OCI-LY1 (cell line): ENCODE results near the gene MFF.

ENCODE experiments used
- H2AFZ ChIP-seq: fragments of 200-600 bp; sonication (generic), shearing (Covaris generic); 2 replicates; pipeline ENCODE4 v1.6.0; 2014; ENCODE audit warnings: antibody characterized with exemption, mild to moderate bottlenecking, low read length
- H3F3A ChIP-seq: fragments of 200-600 bp; sonication (generic), shearing (Covaris generic); 2 replicates; pipeline ENCODE4 v1.6.0; 2014; ENCODE audit warnings: mild to moderate bottlenecking, antibody characterized with exemption, low read length, moderate library complexity; ENCODE audit not compliant: insufficient read depth
- H3K27ac ChIP-seq: fragments of 200-600 bp; sonication (generic); 2 replicates; pipeline ENCODE4 v1.5.1; 2014; ENCODE audit warnings: low read length, mixed run types, mild to moderate bottlenecking, low read depth; ENCODE audit not compliant: poor library complexity, severe bottlenecking
- H3K27me3 ChIP-seq: fragments of 200-600 bp; sonication (generic); 2 replicates; pipeline ENCODE4 v1.6.0; 2014; ENCODE audit warnings: antibody characterized with exemption, mild to moderate bottlenecking, low read length, moderate library complexity; ENCODE audit not compliant: insufficient read depth
- H3K36me3 ChIP-seq: fragments of 200-600 bp; sonication (generic); 2 replicates; pipeline ENCODE4 v1.6.1; 2014; ENCODE audit warnings: mild to moderate bottlenecking, antibody characterized with exemption, low read length, moderate library complexity, mixed read lengths; ENCODE audit not compliant: insufficient read depth
- H3K4me1 ChIP-seq: fragments of 200-600 bp; sonication (generic); 2 replicates; pipeline ENCODE4 v1.5.1; 2014; ENCODE audit warnings: mild to moderate bottlenecking, low read length, moderate library complexity; ENCODE audit not compliant: insufficient read depth, severe bottlenecking
- H3K4me2 ChIP-seq: fragments of 200-600 bp; sonication (generic), shearing (Covaris generic); 2 replicates; pipeline ENCODE4 v1.6.1; 2014; ENCODE audit warnings: low read length
- H3K4me3 ChIP-seq: fragments of 200-600 bp; sonication (generic); 2 replicates; pipeline ENCODE4 v1.5.1; 2014; ENCODE audit warnings: low read length, low read depth, mild to moderate bottlenecking, mixed read lengths; ENCODE audit not compliant: poor library complexity, severe bottlenecking
- H3K79me2 ChIP-seq: fragments of 200-600 bp; shearing (Covaris generic); 2 replicates; pipeline ENCODE4 v1.6.1; 2016; ENCODE audit warnings: mixed run types, low read length, mixed read lengths; ENCODE audit not compliant: insufficient read depth
- H3K9ac ChIP-seq: fragments of 200-600 bp; sonication (generic), shearing (Covaris generic); 2 replicates; pipeline ENCODE4 v1.6.1; 2014; ENCODE audit warnings: mild to moderate bottlenecking, low read length, mixed read lengths
- H3K9me2 ChIP-seq: fragments of 200-600 bp; sonication (generic), shearing (Covaris generic); 2 replicates; pipeline ENCODE4 v1.6.1; 2014; ENCODE audit warnings: low read depth, mild to moderate bottlenecking, low read length, mixed read lengths
- H3K9me3 ChIP-seq: fragments of 200-600 bp; shearing (Covaris generic); 2 replicates; pipeline ENCODE4 v1.6.1; 2014; ENCODE audit warnings: low read length, mixed read lengths
- H4K20me1 ChIP-seq: fragments of 200-600 bp; sonication (generic), shearing (Covaris generic); 2 replicates; pipeline ENCODE4 v1.6.0; 2016; ENCODE audit warnings: mild to moderate bottlenecking, low read length; ENCODE audit not compliant: insufficient read depth
- EZH2 ChIP-seq: fragments of 200-600 bp; sonication (generic), shearing (Covaris generic); IDR thresholded peaks from 2 replicates; pipeline ENCODE4 v1.8.0; 2017; ENCODE audit warnings: borderline replicate concordance, mixed run types, mild to moderate bottlenecking, antibody characterized with exemption, low read length, moderate library complexity, mixed read lengths
- TF ChIP-seq, protein P1 (sequence below): fragments of 200-600 bp; sonication (generic), shearing (Covaris generic); IDR thresholded peaks from 2 replicates; pipeline ENCODE4 v1.5.1; 2017; ENCODE audit warnings: mild to moderate bottlenecking, antibody characterized with exemption, low read length, moderate library complexity, mixed read lengths

Gene MFF

DNA sequence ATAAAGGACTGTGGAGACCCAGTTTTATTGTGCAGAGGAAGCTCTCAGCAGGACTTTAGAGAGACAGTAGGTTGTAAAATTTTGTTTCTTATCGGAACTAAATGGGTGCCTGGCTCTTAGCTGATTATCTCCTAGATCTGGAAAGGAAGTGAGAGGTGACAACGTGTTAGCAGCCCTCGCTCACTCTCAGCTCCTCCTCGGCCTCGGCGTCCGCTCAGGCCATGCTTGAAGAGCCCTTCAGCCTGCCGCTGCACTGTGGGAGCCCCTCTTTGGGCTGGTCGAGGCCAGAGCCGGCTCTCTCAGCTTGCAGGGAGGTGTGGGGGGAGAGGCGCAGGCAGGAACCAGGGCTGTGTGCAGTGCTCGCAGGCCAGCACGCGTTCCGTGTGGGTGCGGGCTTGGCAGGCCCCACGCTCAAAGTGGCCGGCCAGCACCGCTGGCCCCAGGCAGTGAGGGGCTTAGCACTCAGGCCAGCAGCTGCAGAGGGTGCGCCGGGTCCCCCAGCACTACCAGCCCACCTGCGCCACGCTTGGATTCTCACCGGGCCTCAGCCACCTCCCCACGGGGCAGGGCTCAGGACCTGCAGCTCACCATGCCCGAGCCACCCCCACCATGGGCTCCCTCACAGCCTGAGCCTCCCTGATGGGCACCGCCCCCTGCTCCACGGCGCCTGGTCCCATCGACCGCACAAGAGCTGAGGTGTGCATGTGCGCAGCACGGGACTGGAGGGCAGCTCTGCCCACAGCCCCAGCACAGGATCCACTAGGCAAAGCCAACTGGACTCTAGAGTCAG lies 4.6 kb upstream of the MFF start:
- Histone ChIP-seq H3K27me3 (no peaks in the 10 kb centered on the region), H2AFZ (no peak overlapping the region), H3K9me2 (no peaks in the 10 kb centered on the region), H3K4me3 (no peak overlapping the region), H3F3A (no peaks in the 10 kb centered on the region), H3K9me3 (peaks cover 9% of the 10 kb centered on the region; the same call in 1 of the 2 replicates), H3K27ac (no peak overlapping the region), H3K79me2 (peaks cover 2% of the 10 kb centered on the region; the same call in 1 of the 2 replicates), H3K36me3 (no peaks in the 10 kb centered on the region; the same call in 1 of the 2 replicates), H3K4me2 (no peak overlapping the region), H3K9ac (no peak overlapping the region), H4K20me1 (no peaks in the 10 kb centered on the region), H3K4me1 (peaks cover 9% of the 10 kb centered on the region)
- TF ChIP-seq EZH2: no peak
- TF ChIP-seq, protein P1, sequence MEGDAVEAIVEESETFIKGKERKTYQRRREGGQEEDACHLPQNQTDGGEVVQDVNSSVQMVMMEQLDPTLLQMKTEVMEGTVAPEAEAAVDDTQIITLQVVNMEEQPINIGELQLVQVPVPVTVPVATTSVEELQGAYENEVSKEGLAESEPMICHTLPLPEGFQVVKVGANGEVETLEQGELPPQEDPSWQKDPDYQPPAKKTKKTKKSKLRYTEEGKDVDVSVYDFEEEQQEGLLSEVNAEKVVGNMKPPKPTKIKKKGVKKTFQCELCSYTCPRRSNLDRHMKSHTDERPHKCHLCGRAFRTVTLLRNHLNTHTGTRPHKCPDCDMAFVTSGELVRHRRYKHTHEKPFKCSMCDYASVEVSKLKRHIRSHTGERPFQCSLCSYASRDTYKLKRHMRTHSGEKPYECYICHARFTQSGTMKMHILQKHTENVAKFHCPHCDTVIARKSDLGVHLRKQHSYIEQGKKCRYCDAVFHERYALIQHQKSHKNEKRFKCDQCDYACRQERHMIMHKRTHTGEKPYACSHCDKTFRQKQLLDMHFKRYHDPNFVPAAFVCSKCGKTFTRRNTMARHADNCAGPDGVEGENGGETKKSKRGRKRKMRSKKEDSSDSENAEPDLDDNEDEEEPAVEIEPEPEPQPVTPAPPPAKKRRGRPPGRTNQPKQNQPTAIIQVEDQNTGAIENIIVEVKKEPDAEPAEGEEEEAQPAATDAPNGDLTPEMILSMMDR: no peak

DNA sequence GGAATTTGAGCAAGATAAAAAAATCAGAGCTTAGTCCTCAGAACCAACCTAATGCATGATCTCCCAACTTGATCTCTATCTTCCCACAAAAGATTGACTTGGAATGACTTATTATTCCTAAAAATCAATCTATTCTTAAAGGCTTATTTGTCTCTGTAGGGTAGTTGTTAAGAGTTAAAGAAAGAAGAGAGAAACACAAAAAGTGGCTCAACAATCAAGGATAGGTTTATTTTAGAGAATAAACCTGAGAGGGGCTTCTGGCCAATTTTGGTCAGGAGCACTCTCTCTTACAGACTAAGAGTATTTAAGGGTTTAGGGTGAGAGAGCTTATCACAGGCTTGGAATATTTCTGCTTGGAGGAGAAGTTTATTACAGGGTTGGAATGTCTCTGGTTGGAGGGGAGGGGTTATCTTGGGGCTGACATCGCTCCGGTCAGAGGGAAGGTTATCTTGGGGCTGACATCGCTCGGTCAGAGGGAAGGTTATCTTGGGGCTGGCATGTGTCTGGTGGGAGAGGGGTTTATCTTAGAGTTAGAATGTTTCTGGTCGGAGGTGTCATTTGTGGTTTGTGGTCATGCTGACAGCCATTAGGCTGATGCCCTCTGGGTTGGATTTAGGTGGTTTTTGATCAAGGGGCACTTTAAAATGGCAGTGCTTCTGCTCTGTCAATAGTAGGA lies 2.4 kb upstream of the MFF start:
- H3K9ac ChIP-seq: no peak overlapping the region
- TF ChIP-seq, protein P1: no peak
- no peak for TF ChIP-seq EZH2
- no peak overlapping the region for H3K4me2 ChIP-seq
- peaks cover 26% of the 10 kb centered on the region for H3K4me1 ChIP-seq
- no peaks in the 10 kb centered on the region for H3F3A ChIP-seq
- 0 out of 2 replicates have a peak, but pooled peaks cover 3% of the 10 kb centered on the region for H3K9me3 ChIP-seq
- H3K36me3 ChIP-seq: no peaks in the 10 kb centered on the region; the same call in 1 of the 2 replicates
- no peaks in the 10 kb centered on the region for H4K20me1 ChIP-seq
- H3K9me2 ChIP-seq: no peaks in the 10 kb centered on the region
- H3K79me2 ChIP-seq: peaks cover 23% of the 10 kb centered on the region
- no peaks in the 10 kb centered on the region for H3K27me3 ChIP-seq
- no peak overlapping the region for H3K4me3 ChIP-seq
- H3K27ac ChIP-seq: no peak overlapping the region
- H2AFZ ChIP-seq: no peak overlapping the region

DNA sequence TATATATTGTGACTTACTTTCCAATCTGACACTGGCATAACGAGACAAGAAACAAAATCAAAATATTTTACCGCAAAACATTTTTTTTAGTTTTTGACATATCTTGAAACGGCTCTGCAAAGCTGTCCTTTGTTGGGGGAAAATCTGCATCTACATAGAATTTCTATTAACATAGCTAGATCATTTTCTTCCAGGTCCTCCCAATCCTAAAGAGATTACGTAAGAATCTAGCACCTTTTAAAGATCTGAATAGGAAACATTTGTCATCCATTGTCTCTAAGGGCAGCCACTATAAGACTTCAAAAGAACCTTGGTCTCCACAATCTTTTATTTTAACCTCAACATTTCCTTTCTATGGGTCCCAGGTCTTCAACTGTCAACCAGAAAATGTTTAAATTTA lies 1.2 kb upstream of the MFF start:
- Histone ChIP-seq H3K9me2 (no peaks in the 10 kb centered on the region), H2AFZ (no peak overlapping the region), H3K4me2 (no peak overlapping the region), H3K27me3 (no peaks in the 10 kb centered on the region), H3K9ac (no peak overlapping the region), H3K4me1 (peaks cover 32% of the 10 kb centered on the region), H3K36me3 (no peaks in the 10 kb centered on the region; the same call in 1 of the 2 replicates), H4K20me1 (no peaks in the 10 kb centered on the region), H3F3A (no peaks in the 10 kb centered on the region), H3K27ac (no peak overlapping the region), H3K9me3 (0 out of 2 replicates have a peak, but pooled peaks cover 3% of the 10 kb centered on the region), H3K79me2 (peaks cover 35% of the 10 kb centered on the region), H3K4me3 (no peak overlapping the region)
- TF ChIP-seq, protein P1: no peak
- TF ChIP-seq EZH2: no peak
